Measurements from ENCODE around the gene DUXA. TPM values are rescaled to one million over a fixed set of nuclear protein-coding genes. Genes with fewer than 3 reads are reported as not detected.

The DUXA gene
- total RNA-seq, 1 donor from 2014 or later = not detected

DNA sequence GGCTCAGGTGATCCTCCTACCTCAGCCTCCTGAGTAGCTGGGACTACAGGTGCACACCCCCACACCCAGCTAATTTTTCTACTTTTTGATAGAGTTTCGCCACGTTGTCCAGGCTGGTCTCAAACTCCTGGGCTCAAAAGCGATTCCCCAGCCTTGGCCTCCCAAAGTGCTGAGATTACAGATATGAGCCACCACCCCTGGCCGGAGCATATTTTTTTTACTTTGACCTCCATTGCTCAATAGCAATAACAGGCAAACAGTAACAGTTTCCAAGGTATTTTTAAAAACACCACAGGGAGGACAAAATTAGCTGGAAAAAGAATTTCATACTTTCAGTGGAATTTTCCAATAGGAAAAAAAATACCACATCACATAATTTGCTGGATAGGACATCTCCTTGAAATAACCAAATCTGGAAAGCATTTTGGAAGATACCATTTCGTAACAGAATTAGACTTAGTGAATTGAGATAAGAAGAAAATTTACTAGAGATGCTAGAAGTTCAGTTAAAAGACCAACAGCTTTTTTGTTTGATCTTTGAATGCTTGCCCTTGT, 5.2 kb downstream of the DUXA start:
- no peak overlapping the region for H3K27ac ChIP-seq (ENCODE audit: low read depth, low read length)
- no peaks in the 10 kb centered on the region for H3K4me1 Mint-ChIP-seq (ENCODE audit: low read depth, unreplicated experiment)
- H3K4me3 Mint-ChIP-seq (ENCODE audit: unreplicated experiment) = no peak overlapping the region
- H3K27me3 ChIP-seq (ENCODE audit: insufficient read depth, low read length) = no peaks in the 10 kb centered on the region
- no peak overlapping the region for H2AFZ ChIP-seq (ENCODE audit: low read depth, low read length)
- H3K36me3 Mint-ChIP-seq (ENCODE audit: low read depth, unreplicated experiment) = no peaks in the 10 kb centered on the region
- H3K4me2 ChIP-seq (ENCODE audit: low read length) = no peak overlapping the region
- peaks cover 2% of the 10 kb centered on the region for H3K9me3 ChIP-seq (ENCODE audit: insufficient read depth, low read depth, low read length)
- H3K79me2 ChIP-seq (ENCODE audit: insufficient read depth, low read length) = no peaks in the 10 kb centered on the region
- peaks cover 11% of the 10 kb centered on the region for H3K9me3 Mint-ChIP-seq (ENCODE audit: unreplicated experiment)
- no peak overlapping the region for H3K4me3 ChIP-seq (ENCODE audit: insufficient read depth, low read depth, low read length)
- TF ChIP-seq EZH2 (IDR thresholded peaks at IDR 0.05; ENCODE audit: insufficient read depth, low read length) = no peak
- TF ChIP-seq, protein P1, sequence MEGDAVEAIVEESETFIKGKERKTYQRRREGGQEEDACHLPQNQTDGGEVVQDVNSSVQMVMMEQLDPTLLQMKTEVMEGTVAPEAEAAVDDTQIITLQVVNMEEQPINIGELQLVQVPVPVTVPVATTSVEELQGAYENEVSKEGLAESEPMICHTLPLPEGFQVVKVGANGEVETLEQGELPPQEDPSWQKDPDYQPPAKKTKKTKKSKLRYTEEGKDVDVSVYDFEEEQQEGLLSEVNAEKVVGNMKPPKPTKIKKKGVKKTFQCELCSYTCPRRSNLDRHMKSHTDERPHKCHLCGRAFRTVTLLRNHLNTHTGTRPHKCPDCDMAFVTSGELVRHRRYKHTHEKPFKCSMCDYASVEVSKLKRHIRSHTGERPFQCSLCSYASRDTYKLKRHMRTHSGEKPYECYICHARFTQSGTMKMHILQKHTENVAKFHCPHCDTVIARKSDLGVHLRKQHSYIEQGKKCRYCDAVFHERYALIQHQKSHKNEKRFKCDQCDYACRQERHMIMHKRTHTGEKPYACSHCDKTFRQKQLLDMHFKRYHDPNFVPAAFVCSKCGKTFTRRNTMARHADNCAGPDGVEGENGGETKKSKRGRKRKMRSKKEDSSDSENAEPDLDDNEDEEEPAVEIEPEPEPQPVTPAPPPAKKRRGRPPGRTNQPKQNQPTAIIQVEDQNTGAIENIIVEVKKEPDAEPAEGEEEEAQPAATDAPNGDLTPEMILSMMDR (IDR thresholded peaks at IDR 0.05; ENCODE audit: insufficient read depth, low read depth, low read length) = no peak
- no peaks in the 10 kb centered on the region for H3K27me3 Mint-ChIP-seq (ENCODE audit: low read depth, unreplicated experiment)
- no peak overlapping the region for H3K27ac Mint-ChIP-seq (ENCODE audit: unreplicated experiment)
- H4K20me1 ChIP-seq (ENCODE audit: insufficient read depth, low read length) = no peaks in the 10 kb centered on the region
- no peaks in the 10 kb centered on the region for H3K4me1 ChIP-seq (ENCODE audit: insufficient read depth, low read length)
- DNase-seq (ENCODE audit: low read depth) (no peak), FAIRE-seq (no peak)
- no peaks in the 10 kb centered on the region for H3K36me3 ChIP-seq (ENCODE audit: insufficient read depth, low read length)
- H3K9ac ChIP-seq (ENCODE audit: low read length) = no peak overlapping the region

DNA sequence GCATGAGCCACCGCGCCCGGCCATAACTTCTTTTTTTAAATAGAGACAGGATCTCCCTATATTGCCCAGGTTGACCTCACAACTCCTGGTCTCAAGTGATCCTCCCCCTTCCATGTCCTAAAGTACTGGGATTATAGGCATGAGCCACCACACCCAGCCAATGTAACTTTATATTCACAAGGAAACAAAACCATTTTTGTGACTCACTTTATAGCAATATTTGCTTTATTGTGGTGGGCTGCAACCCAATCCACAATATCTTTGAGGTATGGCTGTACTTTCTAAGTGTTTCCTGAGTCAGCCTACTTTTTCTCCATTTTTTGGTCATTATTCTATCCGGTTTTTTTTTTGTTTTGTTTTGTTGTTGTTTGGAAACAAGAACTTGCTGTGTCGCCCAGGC, 14.4 kb downstream of the DUXA start:
- Mint-ChIP-seq H3K9me3 (ENCODE audit: unreplicated experiment) (peaks cover 10% of the 10 kb centered on the region), H3K4me1 (ENCODE audit: low read depth, unreplicated experiment) (no peaks in the 10 kb centered on the region), H3K4me3 (ENCODE audit: unreplicated experiment) (no peak overlapping the region), H3K27me3 (ENCODE audit: low read depth, unreplicated experiment) (no peaks in the 10 kb centered on the region), H3K36me3 (ENCODE audit: low read depth, unreplicated experiment) (no peaks in the 10 kb centered on the region), H3K27ac (ENCODE audit: unreplicated experiment) (no peak overlapping the region)
- H3K4me1 ChIP-seq (ENCODE audit: insufficient read depth, low read length) = no peaks in the 10 kb centered on the region
- no peak for FAIRE-seq
- TF ChIP-seq, protein P1 (IDR thresholded peaks at IDR 0.05; ENCODE audit: insufficient read depth, low read depth, low read length) = no peak
- TF ChIP-seq EZH2 (IDR thresholded peaks at IDR 0.05; ENCODE audit: insufficient read depth, low read length) = no peak
- H3K27me3 ChIP-seq (ENCODE audit: insufficient read depth, low read length) = no peaks in the 10 kb centered on the region
- H4K20me1 ChIP-seq (ENCODE audit: insufficient read depth, low read length) = no peaks in the 10 kb centered on the region
- H3K36me3 ChIP-seq (ENCODE audit: insufficient read depth, low read length) = no peaks in the 10 kb centered on the region
- H3K9ac ChIP-seq (ENCODE audit: low read length) = no peak overlapping the region
- H2AFZ ChIP-seq (ENCODE audit: low read depth, low read length) = no peak overlapping the region
- no peak overlapping the region for H3K4me3 ChIP-seq (ENCODE audit: insufficient read depth, low read depth, low read length)
- H3K79me2 ChIP-seq (ENCODE audit: insufficient read depth, low read length) = no peaks in the 10 kb centered on the region
- no peak overlapping the region for H3K27ac ChIP-seq (ENCODE audit: low read depth, low read length)
- DNase-seq (ENCODE audit: low read depth) = no peak
- H3K4me2 ChIP-seq (ENCODE audit: low read length) = no peak overlapping the region
- H3K9me3 ChIP-seq (ENCODE audit: insufficient read depth, low read depth, low read length) = peaks cover 4% of the 10 kb centered on the region

DNA sequence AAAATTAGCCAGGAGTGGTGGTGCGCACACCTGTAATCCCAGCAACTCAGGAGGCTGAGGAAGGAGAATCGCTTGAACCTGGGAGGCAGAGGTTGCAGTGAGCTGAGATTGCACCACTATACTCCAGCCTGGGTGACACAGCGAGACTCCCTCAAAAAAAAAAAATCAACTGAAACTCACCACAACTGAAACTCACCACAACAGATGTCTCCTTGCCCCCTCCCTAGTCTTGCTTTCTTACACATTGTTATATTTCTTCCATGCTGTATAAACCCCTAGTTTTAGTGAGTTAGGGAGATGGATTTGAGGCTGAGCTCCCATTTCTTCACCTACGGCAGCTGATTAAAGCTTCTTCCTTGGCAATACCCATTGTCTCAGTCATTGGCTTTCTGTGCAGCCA, 25.6 kb downstream of the DUXA start:
- Histone ChIP-seq H3K79me2 (ENCODE audit: insufficient read depth, low read length) (no peaks in the 10 kb centered on the region), H3K36me3 (ENCODE audit: insufficient read depth, low read length) (no peaks in the 10 kb centered on the region), H3K4me1 (ENCODE audit: insufficient read depth, low read length) (no peaks in the 10 kb centered on the region), H3K4me2 (ENCODE audit: low read length) (no peak overlapping the region), H3K9ac (ENCODE audit: low read length) (no peak overlapping the region), H3K9me3 (ENCODE audit: insufficient read depth, low read depth, low read length) (peaks cover 11% of the 10 kb centered on the region), H4K20me1 (ENCODE audit: insufficient read depth, low read length) (no peaks in the 10 kb centered on the region), H2AFZ (ENCODE audit: low read depth, low read length) (no peak overlapping the region), H3K27me3 (ENCODE audit: insufficient read depth, low read length) (no peaks in the 10 kb centered on the region), H3K27ac (ENCODE audit: low read depth, low read length) (no peak overlapping the region), H3K4me3 (ENCODE audit: insufficient read depth, low read depth, low read length) (no peak overlapping the region)
- no peak for TF ChIP-seq EZH2 (IDR thresholded peaks at IDR 0.05; ENCODE audit: insufficient read depth, low read length)
- H3K4me3 Mint-ChIP-seq (ENCODE audit: unreplicated experiment) = no peak overlapping the region
- no peaks in the 10 kb centered on the region for H3K36me3 Mint-ChIP-seq (ENCODE audit: low read depth, unreplicated experiment)
- peaks cover 19% of the 10 kb centered on the region for H3K9me3 Mint-ChIP-seq (ENCODE audit: unreplicated experiment)
- H3K27ac Mint-ChIP-seq (ENCODE audit: unreplicated experiment) = no peak overlapping the region
- no peaks in the 10 kb centered on the region for H3K27me3 Mint-ChIP-seq (ENCODE audit: low read depth, unreplicated experiment)
- H3K4me1 Mint-ChIP-seq (ENCODE audit: low read depth, unreplicated experiment) = no peaks in the 10 kb centered on the region
- FAIRE-seq (no peak), DNase-seq (ENCODE audit: low read depth) (no peak)
